GM12891 (cell line): Measurements from ENCODE around the gene RCOR1.

Source experiments
- POLR2A ChIP-seq: IDR thresholded peaks from 2 replicates; pipeline ENCODE4 v1.6.1; 2011; ENCODE audit warnings: low read depth, low read length, control low read depth
- POLR2AphosphoS5 ChIP-seq: IDR thresholded peaks from 2 replicates; pipeline ENCODE4 v1.6.1; 2011; ENCODE audit warnings: low read depth, low read length, control low read depth
- SPI1 ChIP-seq: IDR thresholded peaks from 2 replicates; pipeline ENCODE4 v1.6.1; 2011; ENCODE audit warnings: low read depth, low read length, control low read depth
- TAF1 ChIP-seq: IDR thresholded peaks from 2 replicates; pipeline ENCODE4 v1.6.1; 2011; ENCODE audit warnings: low read depth, low read length, control low read depth

- TF ChIP-seq TAF1 (no peak), POLR2A (no peak), POLR2AphosphoS5 (no peak), SPI1 (no peak)
Measured at GRCh38 chr14:102748806-102749205, 156.4 kb downstream of the RCOR1 start.
